Cardiac septum (tissue), 1 donor: Measurements from ENCODE around the gene AMIGO2. TPM values are rescaled to one million over a fixed set of nuclear protein-coding genes. Genes with fewer than 3 reads are reported as not detected.
"Not testable (repeated sequence)": the region's sequence is repeated elsewhere in the genome, so short reads cannot be mapped to it uniquely, and the experiment has no call there.

Experiments used
- DNase-seq: peaks from one replicate; pipeline ENCODE4 v3.0.0-alpha.2; 2020; ENCODE audit warnings: low spot score
- intact Hi-C: fragments of 100-400 bp; cut with DNase I; formaldehyde crosslinking; loops from one replicate; pipeline ENCODE4 v1.14.0; 2022
- total RNA-seq: library from RNA; stranded (reverse); fragmentation: NEBNext Ultra II Directional; extraction: Animal tissue kit (Norgen Biotek cat#: 25700); gene quantifications from one replicate; pipeline ENCODE4 v1.2.1, GENCODE V29; 2021
- donor health status: DM: no; HTN: no; CAD: no.

The AMIGO2 gene
- total RNA-seq, 1 donor from 2014 or later, result 1.3 TPM

GRCh38 chr12:47078086-47078395 is 1.7 kb downstream of the AMIGO2 start:
- intact Hi-C loops, result loop anchor here (10.0 kb wide), 1 partner anchor 147 kb away; no protein-coding TSS in a partner anchor
- DNase-seq, result no peak

- no peak for DNase-seq
- intact Hi-C loops, result loop anchor here (10.0 kb wide), 1 partner anchor 147 kb away; no protein-coding TSS in a partner anchor
These were observed 2.3 kb downstream of the AMIGO2 start for GRCh38 chr12:47077206-47078085.

GRCh38 chr12:47075192-47076084 is 4.3 kb downstream of the AMIGO2 start:
- intact Hi-C loops, result loop anchor here (10.0 kb wide), 1 partner anchor 149 kb away; no protein-coding TSS in a partner anchor
- DNase-seq, result no peak

GRCh38 chr12:47074757-47075156 is 5.0 kb downstream of the AMIGO2 start:
- intact Hi-C loops, result loop anchor here (10.0 kb wide), 1 partner anchor 150 kb away; no protein-coding TSS in a partner anchor
- no peak for DNase-seq

- DNase-seq, result no peak
- intact Hi-C loops, result loop anchor here (10.0 kb wide), 1 partner anchor 151 kb away; no protein-coding TSS in a partner anchor
These were observed 5.8 kb downstream of the AMIGO2 start for GRCh38 chr12:47073951-47074350.

- DNase-seq, result no peak
- intact Hi-C loops, result loop anchor here (10.0 kb wide), 1 partner anchor 153 kb away; no protein-coding TSS in a partner anchor
These were observed 8.4 kb downstream of the AMIGO2 start for GRCh38 chr12:47071241-47071852.

- no peak for DNase-seq
- intact Hi-C loops, result loop anchor here (10.0 kb wide), 1 partner anchor 154 kb away; no protein-coding TSS in a partner anchor
These were observed 9.4 kb downstream of the AMIGO2 start for GRCh38 chr12:47070310-47070709.

- intact Hi-C loops, result no loop called here
- no peak for DNase-seq
These were observed 11.2 kb downstream of the AMIGO2 start for GRCh38 chr12:47068539-47068938.

GRCh38 chr12:47067771-47068431 is 11.9 kb downstream of the AMIGO2 start:
- intact Hi-C loops, result no loop called here
- DNase-seq, result no peak

GRCh38 chr12:47067176-47067575 is 12.6 kb downstream of the AMIGO2 start:
- DNase-seq, result no peak
- intact Hi-C loops, result no loop called here

GRCh38 chr12:47066278-47067025 is 13.3 kb downstream of the AMIGO2 start:
- intact Hi-C loops, result no loop called here
- DNase-seq, result no peak

GRCh38 chr12:47065546-47065945 is 14.2 kb downstream of the AMIGO2 start:
- DNase-seq, result no peak
- intact Hi-C loops, result no loop called here

GRCh38 chr12:47058640-47059039 is 21.1 kb downstream of the AMIGO2 start:
- intact Hi-C loops, DNase-seq: not testable (repeated sequence)

GRCh38 chr12:47056944-47057343 is 22.8 kb downstream of the AMIGO2 start:
- DNase-seq, intact Hi-C loops: not testable (repeated sequence)

- DNase-seq, intact Hi-C loops: not testable (repeated sequence)
These were observed 23.9 kb downstream of the AMIGO2 start for GRCh38 chr12:47055856-47056255.

- intact Hi-C loops, result no loop called here
- DNase-seq, result no peak
These were observed 25.1 kb downstream of the AMIGO2 start for GRCh38 chr12:47054659-47055058.

GRCh38 chr12:47053961-47054360 is 25.8 kb downstream of the AMIGO2 start:
- intact Hi-C loops, result no loop called here
- no peak for DNase-seq

GRCh38 chr12:47052274-47052673 is 27.5 kb downstream of the AMIGO2 start:
- intact Hi-C loops, result no loop called here

More at GRCh38 chr12:47052274-47052673, 27.5 kb downstream of the AMIGO2 start:
- DNase-seq, result no peak
